GM12878 (cell line): ENCODE results near the gene CA5A. TPM values are rescaled to one million over a fixed set of nuclear protein-coding genes. Genes with fewer than 3 reads are reported as not detected.

Source experiments
- ATAC-seq: fragments of 200-7000 bp; cut with Tn5 transposase; 3 replicates; pipeline ENCODE4 v1.9.1; 2020; ENCODE audit warnings: mild to moderate bottlenecking, moderate library complexity
- BruUV-seq: library from RNA; stranded (reverse); fragments of 400-500 nt; replicated peaks from 2 replicates; lab custom pipeline; 2021; lab: Mats Ljungman, UMichigan
- CTCF ChIA-PET: fragments of 300-600 bp; sonication (Branson Sonifier 250); formaldehyde crosslinking; extraction: SDS; loops from one replicate; lab custom pipeline; 2021; ENCODE audit warnings: inconsistent platforms; lab: Yijun Ruan, JAX
- POLR2A ChIA-PET: fragments of 350-600 bp; formaldehyde crosslinking; extraction: SDS; loops from one replicate; lab custom pipeline; 2021; ENCODE audit warnings: inconsistent platforms; lab: Charles Lee
- RAD21 ChIA-PET: fragments of 300-600 bp; sonication (Branson Sonifier 250); formaldehyde crosslinking; loops from one replicate; lab custom pipeline; 2023; ENCODE audit warnings: antibody characterized with exemption; ENCODE audit not compliant: unreplicated experiment; lab: Charles Lee
- SMC1A ChIA-PET: fragments of 300-600 bp; sonication (Branson Sonifier 250); formaldehyde crosslinking; loops from one replicate; lab custom pipeline; 2023; ENCODE audit not compliant: unreplicated experiment, uncharacterized antibody; lab: Charles Lee
- DNase-seq: peaks from one replicate; pipeline ENCODE4 v3.0.0-alpha.2; 2011; ENCODE audit warnings: low read depth, low spot score
- FAIRE-seq: peaks from 3 replicates; lab custom pipeline; 2011; peaks lifted over from hg19 to GRCh38; lab: Jason Lieb, UNC
- H2AFZ ChIP-seq: 2 replicates; pipeline ENCODE4 v1.6.0; 2011; ENCODE audit warnings: low read depth, low read length, control low read depth; ENCODE audit not compliant: control insufficient read depth
- H3K27ac ChIP-seq: 2 replicates; pipeline ENCODE4 v1.5.1; 2011; ENCODE audit warnings: control low read depth; ENCODE audit not compliant: control insufficient read depth, insufficient read depth
- H3K27me3 ChIP-seq, 2 experiments: replicated peaks in 1 of 2; 2 replicates each; pipeline versions ENCODE4 v1.6.0 to v1.6.1; 2011; ENCODE audit warnings: low read length in 1 of 2; ENCODE audit not compliant: control insufficient read depth in 2 of 2, insufficient read depth in 2 of 2
- H3K36me3 ChIP-seq, 2 experiments: 2 replicates each; pipeline ENCODE4 v1.5.1; 2011; ENCODE audit warnings: low read length in 1 of 2; ENCODE audit not compliant: control insufficient read depth in 2 of 2, insufficient read depth in 2 of 2
- H3K4me1 ChIP-seq: 2 replicates; pipeline ENCODE4 v1.6.1; 2011; ENCODE audit warnings: mild to moderate bottlenecking, low read length, moderate library complexity, mixed read lengths; ENCODE audit not compliant: control insufficient read depth, insufficient read depth
- H3K4me2 ChIP-seq: 2 replicates; pipeline ENCODE4 v1.6.0; 2011; ENCODE audit warnings: control low read depth; ENCODE audit not compliant: control insufficient read depth, insufficient read depth
- H3K4me3 ChIP-seq: fragments of 200-600 bp; sonication (generic); 2 replicates; pipeline ENCODE4 v1.5.1; 2016
- H3K79me2 ChIP-seq: 2 replicates; pipeline ENCODE4 v1.6.0; 2011; ENCODE audit warnings: low read length; ENCODE audit not compliant: control insufficient read depth, insufficient read depth
- H3K9ac ChIP-seq: 2 replicates; pipeline ENCODE4 v1.8.0; 2011; ENCODE audit warnings: low read length, control low read depth, mixed read lengths; ENCODE audit not compliant: control insufficient read depth, insufficient read depth
- H3K9me3 ChIP-seq: replicated peaks from 3 replicates; pipeline ENCODE4 v1.5.1; 2011; ENCODE audit warnings: mild to moderate bottlenecking, low read length; ENCODE audit not compliant: control insufficient read depth, insufficient read depth
- H4K20me1 ChIP-seq: 2 replicates; pipeline ENCODE4 v1.6.0; 2011; ENCODE audit not compliant: control insufficient read depth, insufficient read depth
- BCL11A ChIP-seq: IDR thresholded peaks from 2 replicates; pipeline ENCODE4 v1.6.1; 2011; ENCODE audit warnings: low read depth, low read length
- CHD4 ChIP-seq: fragments of 200-600 bp; sonication (generic); IDR thresholded peaks from 2 replicates; pipeline ENCODE4 v1.6.1; 2016; ENCODE audit warnings: mild to moderate bottlenecking
- ETV6 ChIP-seq, 2 experiments: fragments of 450-650 bp in 1 of 2; IDR thresholded peaks in 1 of 2; conservative IDR thresholded peaks in 1 of 2; 2 replicates each; pipeline ENCODE4 v1.6.1; 2014; ENCODE audit warnings: antibody characterized with exemption in 1 of 2, borderline replicate concordance in 1 of 2, low read depth in 1 of 2, mild to moderate bottlenecking in 1 of 2, moderate library complexity in 1 of 2
- FOXM1 ChIP-seq: IDR thresholded peaks from 2 replicates; pipeline ENCODE4 v1.6.1; 2012; ENCODE audit warnings: low read depth, mild to moderate bottlenecking, inconsistent platforms, low read length, moderate library complexity
- MTA3 ChIP-seq: IDR thresholded peaks from 2 replicates; pipeline ENCODE4 v1.6.1; 2012; ENCODE audit warnings: low read length, inconsistent platforms, borderline replicate concordance
- SUPT20H ChIP-seq: IDR thresholded peaks from 2 replicates; pipeline ENCODE4 v1.6.1; 2011; ENCODE audit warnings: low read depth, mild to moderate bottlenecking, low read length, moderate library complexity, borderline replicate concordance; ENCODE audit not compliant: control insufficient read depth
- WRNIP1 ChIP-seq: IDR thresholded peaks from 2 replicates; pipeline ENCODE4 v1.6.1; 2011; ENCODE audit warnings: low read depth, low read length, improper control_type of control experiment, borderline replicate concordance
- ZNF24 ChIP-seq: fragments of 450-650 bp; IDR thresholded peaks from 2 replicates; pipeline ENCODE4 v1.6.1; 2017; ENCODE audit warnings: antibody characterized with exemption, mild to moderate bottlenecking
- WGBS: methylation state at CpG from one replicate; pipeline ENCODE4 v1.1.6; 2016; ENCODE audit warnings: low lambda C conversion rate; ENCODE audit not compliant: insufficient replicate concordance, insufficient coverage; ENCODE audit errors: missing lambda C conversion rate; 5-methylcytosine and 5-hydroxymethylcytosine counted together
- in situ Hi-C: fragments of 300-500 bp; cut with MboI; formaldehyde crosslinking; loops from 9 replicates; pipeline ENCODE4 v1.14.3; 2018; ENCODE audit warnings: mixed read lengths
- intact Hi-C: fragments of 100-400 bp; cut with micrococcal nuclease; formaldehyde crosslinking; loops from one replicate; pipeline ENCODE4 v1.14.2; 2022; ENCODE audit not compliant: unreplicated experiment
- polyA plus RNA-seq, 11 experiments: library from polyadenylated mRNA; depleted of rRNA in 4 of 11; unstranded in 6 of 11; stranded (reverse) in 5 of 11; fragments of >200 nt; fragmentation: Nextera tagmentation in 4 of 11; fragmentation: Illumina TruSeq in 1 of 11; extraction: Ambion mirVana in 4 of 11; extraction: Trizol in 1 of 11; gene quantifications; 1 replicate in 1 of 11; 2 replicates in 10 of 11; pipeline versions ENCODE4 v1.2.1 to v1.2.3, GENCODE V29; 2011 to 2016; ENCODE audit warnings: inconsistent platforms in 2 of 11, missing spikeins in 2 of 11, low read depth in 1 of 11
- total RNA-seq, 4 experiments: library from RNA; depleted of rRNA in 3 of 4; stranded (reverse); fragments of >200 nt in 3 of 4; fragmentation: Illumina TruSeq in 1 of 4; extraction: Trizol in 1 of 4; gene quantifications; 2 replicates each; pipeline versions ENCODE4 v1.2.1 to v1.2.3, GENCODE V29; 2013 to 2021

CA5A gene
- total and polyA plus RNA-seq, 10 of the 15 experiments (the other 5 are each of a cell fraction or from before 2014, with no cell fraction given) = not detected

- Histone ChIP-seq H2AFZ (no peak overlapping the region), H4K20me1 (no peaks in the 10 kb centered on the region; the same call in 1 of the 2 replicates), H3K9ac (no peak overlapping the region), H3K36me3 (peaks cover 0 to 12% of the 10 kb centered on the region in 2 experiments; a peak in 3 of 4 replicates), H3K4me1 (peaks cover 25% of the 10 kb centered on the region), H3K4me3 (no peak overlapping the region), H3K27ac (no peak overlapping the region), H3K9me3 (no peaks in the 10 kb centered on the region), H3K79me2 (peaks cover 67% of the 10 kb centered on the region)
- CTCF ChIA-PET = no interaction called here
- POLR2A ChIA-PET = no interaction called here
- DNase-seq = no peak
- in situ Hi-C loops = loop anchor here (25.0 kb wide), 1 partner anchor 479 kb away; no protein-coding TSS in a partner anchor
- intact Hi-C loops = loop anchor here (5.0 to 10.0 kb wide), 2 partner anchors 86 to 479 kb away; no protein-coding TSS in a partner anchor
- WGBS = 100% methylated on average over 9 of the region's 9 CpGs
- FAIRE-seq = no peak
- RAD21 ChIA-PET = no interaction called here
- TF ChIP-seq BCL11A = no peak
- TF ChIP-seq FOXM1 = no peak
- no peak for TF ChIP-seq ZNF24
- TF ChIP-seq ETV6 (conservative IDR thresholded peaks at IDR 0.05 in 1 of 2, IDR thresholded peaks at IDR 0.05 in 1 of 2; ENCODE audit: borderline replicate concordance in 1 of 2, low read depth in 1 of 2) = no peak
- no peak for TF ChIP-seq SUPT20H
- TF ChIP-seq WRNIP1 = no peak
- no peak for TF ChIP-seq CHD4
- no peak for TF ChIP-seq MTA3
- TF ChIP-seq, all 136 proteins: peak for 0
- BruUV-seq = no TSS peak
- no peak overlapping the region for H3K4me2 ChIP-seq
- ATAC-seq = no peak
- SMC1A ChIA-PET = no interaction called here
- H3K27me3 ChIP-seq = no peaks in the 10 kb centered on the region
Measured at GRCh38 chr16:87958632-87959031, 22.3 kb upstream of the CA5A start.
